Stimulated activated CD4-positive, alpha-beta T cell treated with anti-CD3 and anti-CD28 coated beads, Interleukin-12 subunit alpha, Interleukin-12 subunit beta, amount 100 ng/mL, for 4 hours (primary cell): ENCODE data around the gene OGFR.
A peak's percentile ranks its signal among the peaks of the same experiment; 100 is the strongest.
"Not testable (repeated sequence)": the region's sequence is repeated elsewhere in the genome, so short reads cannot be mapped to it uniquely, and the experiment has no call there.

Experiments used
- DNase-seq: peaks from one replicate; pipeline ENCODE4 v3.0.0-alpha.2; 2020

Gene OGFR

DNA sequence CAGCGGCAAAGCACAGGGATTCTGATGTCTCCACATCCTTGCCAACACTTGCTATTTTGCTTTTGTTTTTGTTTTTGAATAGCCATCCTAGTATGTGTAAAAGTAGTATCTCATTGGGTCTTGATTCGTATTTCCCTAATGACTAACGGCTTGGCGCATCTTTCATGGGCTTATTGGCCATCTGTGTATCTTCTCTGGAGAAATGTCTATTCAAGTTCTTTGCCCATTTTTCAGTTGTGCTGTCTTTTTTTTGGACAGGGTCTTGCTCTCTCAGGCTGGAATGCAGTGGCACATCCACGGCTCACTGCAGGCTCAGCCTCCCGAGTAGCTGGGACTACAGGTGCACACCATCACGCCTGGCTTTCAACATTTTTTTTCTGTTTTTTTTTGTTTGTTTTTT lies 39.5 kb downstream of the OGFR start:
- no peak for DNase-seq

DNA sequence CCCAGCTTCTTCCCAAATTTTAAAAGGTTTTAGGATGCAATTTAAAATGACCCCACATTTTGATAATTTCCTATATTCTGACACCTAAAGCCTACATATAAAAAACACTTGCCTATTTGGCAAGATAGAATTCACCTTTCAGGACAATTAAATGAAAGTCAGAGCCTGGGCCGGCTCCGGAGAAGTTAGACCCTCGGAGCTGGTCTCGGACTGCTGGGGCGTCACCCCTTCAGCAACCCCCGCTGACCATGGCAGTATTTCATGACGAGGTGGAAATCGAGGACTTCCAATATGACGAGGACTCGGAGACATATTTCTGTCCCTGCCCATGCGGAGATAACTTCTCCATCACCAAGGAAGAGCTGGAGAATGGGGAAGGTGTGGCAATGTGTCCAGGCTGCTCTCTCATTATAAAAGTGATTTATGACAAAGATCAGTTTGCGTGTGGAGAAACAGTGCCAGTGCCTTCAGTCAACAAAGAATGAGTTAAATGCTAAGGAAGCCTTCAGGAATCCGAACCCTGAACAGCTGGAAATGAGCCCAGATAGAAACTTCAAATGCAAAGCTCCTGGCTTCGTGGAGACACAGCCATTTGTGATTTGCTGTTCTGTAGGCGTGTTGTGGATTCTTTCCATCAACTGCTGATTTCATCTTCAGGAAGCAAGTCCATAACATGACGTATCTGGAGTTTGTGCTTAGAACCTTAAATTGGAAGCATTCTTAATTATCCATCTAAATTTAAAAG lies 41.0 kb downstream of the OGFR start:
- no peak for DNase-seq

DNA sequence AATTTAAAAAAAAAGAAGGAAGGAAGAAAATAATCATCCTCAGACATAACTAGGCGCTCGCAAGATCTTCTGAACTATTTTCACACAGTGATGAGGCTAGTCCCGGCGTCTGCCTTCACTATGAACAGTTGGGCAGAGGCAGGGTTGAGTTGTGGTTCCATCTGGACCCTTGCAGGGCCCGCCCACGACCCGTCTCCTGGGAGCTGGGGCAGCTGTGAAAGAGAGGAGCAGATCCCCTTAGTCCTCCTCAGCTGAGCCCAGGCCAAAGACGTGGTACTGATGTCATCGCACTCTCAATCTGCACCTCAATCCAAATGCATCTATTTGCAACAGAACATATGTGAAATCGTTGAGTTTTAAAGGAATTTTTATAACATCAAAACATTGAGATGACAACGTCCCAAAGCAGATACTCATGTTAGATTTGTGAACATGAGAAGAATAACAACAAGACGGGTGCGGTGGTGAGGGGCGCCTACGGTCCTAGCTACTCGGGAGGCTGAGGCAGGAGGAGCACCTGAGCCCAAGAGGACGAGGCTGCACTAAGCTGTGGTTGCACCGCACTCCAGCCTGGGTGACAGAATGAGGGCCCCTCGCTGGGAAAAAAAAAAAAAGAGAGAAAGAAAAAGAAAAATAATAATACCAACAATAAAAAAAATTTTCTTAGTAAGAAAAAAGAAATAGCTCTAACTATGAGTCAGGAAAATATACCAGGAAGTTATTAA lies 41.7 kb downstream of the OGFR start:
- no peak for DNase-seq

DNA sequence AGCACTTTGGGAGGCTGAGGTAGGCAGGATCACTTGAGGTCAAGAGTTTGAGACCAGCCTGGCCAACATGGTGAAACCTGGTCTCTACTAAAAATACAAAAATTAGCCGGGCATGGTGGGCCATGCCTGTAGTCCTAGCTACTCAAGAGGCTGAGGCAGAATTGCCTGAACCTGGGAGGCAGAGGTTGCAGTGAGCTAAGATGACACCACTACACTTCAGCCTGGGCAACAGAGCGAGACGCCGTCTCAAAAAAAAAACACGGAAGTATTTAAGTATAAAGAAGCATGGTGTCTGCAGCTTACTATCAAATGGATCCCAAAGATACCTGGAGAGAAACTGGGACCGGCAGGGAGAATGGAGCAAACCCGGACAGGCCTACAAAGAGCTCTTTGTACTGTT lies 44.3 kb downstream of the OGFR start:
- DNase-seq, result not testable (repeated sequence)

DNA sequence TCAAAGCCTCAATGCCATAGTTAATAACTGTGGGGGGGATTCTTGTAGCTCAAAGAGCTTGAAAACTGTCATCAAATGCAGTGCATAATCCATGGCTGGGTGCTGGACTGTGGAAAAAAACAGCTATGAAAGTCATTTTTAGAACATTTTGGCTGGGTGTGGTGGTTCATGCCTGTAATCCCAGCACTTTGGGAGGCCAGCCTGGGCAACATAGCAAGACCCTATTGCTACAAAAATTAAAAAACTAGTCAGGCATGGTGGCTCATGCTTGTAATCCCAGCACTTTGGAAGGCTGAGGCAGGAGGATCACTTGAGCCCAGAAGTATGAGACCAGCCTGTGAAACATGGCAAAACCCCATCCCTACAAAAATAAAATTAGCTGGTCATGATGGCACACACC lies 44.8 kb downstream of the OGFR start:
- DNase-seq, result no peak

DNA sequence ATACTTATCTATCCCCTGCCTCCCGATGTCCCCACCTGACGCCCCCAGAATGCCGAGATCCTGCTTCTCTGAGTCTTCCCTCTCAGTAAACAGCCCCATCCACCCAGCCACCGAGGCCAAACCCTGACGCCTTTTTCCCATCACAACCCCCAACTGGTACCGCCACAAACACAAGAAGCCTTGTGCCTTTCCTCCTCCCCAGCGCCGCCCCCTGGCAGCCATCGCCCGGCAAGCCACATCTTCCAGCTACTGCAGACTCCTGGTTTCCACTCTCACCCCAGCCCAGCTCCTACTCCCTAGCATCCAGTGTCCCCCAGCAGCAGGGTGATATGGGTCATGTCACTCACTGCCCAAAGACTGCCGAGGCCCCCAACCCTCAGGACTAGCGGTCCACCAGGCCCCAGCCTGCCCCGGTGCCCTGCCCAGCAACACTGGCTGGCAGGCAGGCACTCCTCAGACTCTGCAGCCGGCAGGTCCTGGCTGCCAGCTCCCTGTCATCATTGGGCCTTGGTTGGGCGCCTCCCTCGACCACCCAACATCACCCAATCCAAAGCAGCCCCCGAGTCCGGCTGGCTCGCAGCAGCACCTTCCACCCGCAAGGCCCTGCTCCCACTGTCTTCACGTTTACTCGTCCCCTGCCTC lies 45.8 kb downstream of the OGFR start:
- no peak for DNase-seq

DNA sequence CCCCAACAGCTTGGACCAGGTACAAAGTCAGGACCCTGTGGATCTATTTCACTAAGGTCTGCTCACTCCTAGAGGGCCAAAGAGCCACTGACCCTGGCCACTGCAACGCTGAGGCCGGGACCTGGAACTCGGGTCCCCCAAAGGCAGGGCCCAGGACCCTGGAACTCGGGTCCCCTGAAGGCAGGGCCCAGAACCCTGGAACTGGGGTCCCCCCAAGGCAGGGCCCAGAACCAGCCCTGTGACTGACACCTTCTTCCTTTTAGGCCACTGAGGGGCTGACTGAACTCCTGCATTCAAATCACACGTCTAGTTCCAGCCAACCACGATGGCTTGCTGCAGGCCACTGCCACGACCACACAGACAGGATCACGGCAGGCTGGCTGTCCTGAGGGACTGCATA lies 47.6 kb downstream of the OGFR start:
- DNase-seq, result no peak

DNA sequence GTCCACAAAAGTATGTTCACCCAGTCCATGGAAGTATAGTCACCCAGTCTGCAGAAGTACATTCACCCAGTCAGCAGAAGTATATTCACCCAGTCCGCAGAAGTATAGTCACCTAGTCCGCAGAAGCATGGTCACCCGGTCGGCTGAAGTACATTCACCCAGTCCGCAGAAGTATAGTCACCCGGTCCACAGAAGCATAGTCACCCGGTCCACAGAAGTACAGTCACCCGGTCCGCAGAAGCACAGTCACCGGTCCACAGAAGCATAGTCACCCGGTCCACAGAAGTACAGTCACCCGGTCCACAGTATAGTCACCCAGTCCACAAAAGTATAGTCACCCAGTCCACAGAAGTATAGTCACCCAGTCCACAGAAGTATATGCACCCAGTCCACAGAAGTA lies 48.2 kb downstream of the OGFR start:
- no peak for DNase-seq

DNA sequence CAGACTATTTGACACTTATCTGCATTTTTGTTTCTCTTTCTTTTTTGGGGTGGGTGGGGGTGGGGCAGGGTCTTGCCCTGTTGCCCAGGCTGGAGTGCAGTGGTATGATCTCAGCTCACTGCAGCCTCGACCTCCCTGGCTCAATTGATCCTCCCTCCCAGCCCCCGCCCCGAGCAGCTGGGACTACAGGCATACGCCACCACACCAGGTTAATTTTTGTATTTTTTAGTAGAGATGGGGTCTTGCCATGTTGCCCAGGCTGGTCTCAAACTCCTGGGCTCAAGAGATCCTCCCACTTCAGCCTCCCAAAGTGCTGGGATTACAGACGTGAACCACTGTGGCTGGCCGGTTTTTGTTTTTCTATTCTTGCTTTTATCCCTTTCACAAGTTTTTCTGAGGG lies 48.7 kb downstream of the OGFR start:
- DNase-seq, result not testable (repeated sequence)

DNA sequence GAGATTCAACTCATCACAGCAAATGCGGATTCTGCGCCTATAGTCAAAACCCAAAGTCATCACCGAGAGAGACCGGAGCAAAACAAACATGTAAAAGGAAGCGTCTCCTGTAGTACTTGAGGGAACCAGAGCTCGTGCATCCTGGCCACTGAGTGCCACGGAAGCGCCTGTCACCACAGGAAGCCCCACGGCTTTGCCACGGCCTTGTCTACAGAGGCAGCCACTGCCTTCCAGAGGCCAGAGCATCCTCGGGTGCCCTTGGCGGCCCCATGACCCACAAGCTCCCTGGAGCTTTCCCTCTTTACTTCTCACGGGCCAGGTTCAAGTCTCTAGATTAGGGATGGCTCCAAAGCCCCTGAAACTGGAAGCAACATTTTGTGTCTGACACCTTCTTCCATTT lies 49.5 kb downstream of the OGFR start:
- DNase-seq, result no peak

DNA sequence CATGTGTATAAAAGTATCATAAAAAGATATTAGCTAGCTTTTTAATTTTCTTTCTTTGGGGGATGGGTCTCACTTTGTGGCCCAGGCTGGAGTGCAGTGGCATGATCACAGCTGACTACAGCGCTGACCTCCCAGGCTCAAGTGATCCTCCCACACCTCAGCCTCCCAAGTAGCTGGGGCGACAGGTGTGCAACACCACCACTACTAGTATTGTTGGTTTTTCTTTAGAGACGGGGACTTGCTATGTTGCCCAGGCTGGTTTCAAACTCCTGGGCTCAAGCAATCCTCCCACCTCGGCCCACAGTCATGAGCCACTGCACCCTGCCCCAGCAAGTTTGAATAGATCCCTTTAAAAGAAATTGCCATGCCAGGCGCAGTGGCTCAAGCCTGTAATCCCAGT lies 50.5 kb downstream of the OGFR start:
- DNase-seq, result no peak

DNA sequence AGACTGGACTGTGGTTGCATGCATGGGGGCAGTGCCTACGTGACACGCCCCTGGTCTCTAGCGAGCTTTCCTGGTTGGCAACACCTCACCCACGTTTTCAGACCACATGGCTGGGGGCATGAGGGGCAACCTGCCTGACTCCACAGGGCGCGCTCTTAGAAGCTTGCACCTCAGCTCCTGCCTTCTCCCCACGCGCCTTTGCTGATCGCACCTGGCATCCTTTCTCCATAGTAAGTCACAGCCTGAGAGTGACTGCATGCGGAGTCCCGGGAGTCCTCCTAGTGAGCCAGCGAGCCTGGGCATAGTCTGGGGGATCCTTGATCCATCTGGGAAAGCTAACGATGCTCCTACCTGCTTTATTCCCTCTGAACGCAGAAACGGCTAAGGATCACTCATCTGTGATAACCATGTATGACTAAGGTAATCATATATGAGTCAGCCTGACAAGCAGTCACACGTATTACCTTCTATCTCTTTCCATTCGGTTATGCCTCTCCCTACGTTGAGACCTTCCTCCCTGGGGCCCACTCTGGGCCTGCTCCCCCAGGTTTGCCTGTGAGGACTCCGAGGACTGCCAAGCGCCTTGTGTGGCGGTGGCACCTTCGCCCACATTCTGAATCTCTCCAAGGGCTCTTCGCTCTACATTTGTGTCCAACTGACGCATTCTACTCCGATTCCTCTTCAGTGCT lies 52.4 kb downstream of the OGFR start:
- DNase-seq, result no peak

DNA sequence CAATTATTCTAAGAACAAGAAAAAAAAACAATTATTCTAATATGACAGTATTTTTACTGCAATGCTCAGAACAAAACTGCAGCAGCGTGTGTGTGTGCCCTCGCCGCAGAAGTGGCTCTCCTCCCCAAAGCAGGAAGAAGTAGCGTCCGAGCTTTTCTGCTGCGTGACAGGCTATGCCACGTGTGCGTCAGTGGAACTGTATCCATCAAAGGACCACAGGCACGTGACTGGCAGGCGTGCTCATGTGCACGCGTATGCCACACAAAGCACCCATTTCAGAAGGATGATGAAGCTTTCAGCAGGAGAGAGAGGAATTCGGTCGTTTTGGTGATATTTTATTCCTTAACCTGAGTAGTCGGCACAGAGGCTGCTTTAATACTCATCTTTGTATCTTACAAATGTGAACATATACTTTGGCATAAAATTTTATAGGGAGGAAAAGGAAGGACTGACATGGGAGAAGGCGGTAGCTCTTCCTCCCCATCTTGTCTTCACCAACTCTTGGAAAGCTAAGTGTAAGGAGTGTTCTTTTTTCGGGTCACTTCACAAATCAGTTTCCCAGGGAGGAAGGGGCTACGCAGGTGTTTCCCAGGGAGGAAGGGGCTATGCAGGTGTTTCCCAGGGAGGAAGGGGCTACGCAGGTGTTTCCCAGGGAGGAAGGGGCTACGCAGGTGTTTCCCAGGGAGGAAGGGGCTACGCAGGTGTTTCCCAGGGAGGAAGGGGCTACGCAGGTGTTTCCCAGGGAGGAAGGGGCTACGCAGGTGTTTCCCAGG lies 53.6 kb downstream of the OGFR start:
- no peak for DNase-seq

DNA sequence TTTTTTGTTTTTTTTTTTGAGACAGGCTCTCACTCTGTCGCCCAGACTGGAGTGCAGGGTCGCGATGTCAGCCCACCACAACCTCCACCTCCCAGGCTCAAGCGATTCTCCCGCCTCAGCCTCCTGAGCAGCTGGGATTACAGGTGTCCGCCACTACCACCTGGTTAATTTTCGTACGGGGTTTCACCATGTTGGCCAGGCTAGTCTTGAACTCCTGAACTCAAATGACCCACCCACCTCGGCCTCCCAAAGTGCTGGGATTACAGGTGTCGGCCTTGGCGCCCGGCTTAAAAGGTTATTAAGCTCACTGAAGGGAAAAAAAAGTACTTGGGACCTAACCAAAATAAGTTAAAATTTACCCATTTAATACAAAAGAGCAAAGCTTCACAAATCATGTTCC lies 55.1 kb downstream of the OGFR start:
- no peak for DNase-seq

DNA sequence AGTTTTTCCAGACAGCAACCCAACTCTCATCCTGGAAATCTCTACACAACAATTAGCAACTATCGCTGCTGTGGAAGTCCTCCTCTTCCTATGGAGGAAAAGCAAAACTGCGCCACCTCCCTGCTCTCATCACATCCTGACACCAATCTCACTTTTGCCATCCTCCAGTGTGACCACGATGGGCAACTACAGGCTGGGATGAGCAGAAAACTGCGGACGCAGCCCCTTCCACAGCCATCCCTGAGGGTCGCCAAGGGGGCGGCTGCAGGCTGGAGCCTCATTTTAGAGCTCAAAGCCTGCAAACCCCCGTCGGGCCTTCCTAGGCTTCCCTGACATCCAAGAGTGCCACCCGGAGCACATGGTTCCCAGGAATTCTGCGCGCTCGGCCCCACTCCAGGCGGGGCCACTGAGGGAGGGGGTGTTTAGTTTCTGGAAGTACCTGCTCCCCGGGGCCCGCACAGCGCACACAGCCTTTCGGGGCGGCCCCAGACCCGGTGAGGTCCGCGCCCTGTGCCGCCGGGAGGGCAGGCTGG lies 55.8 kb downstream of the OGFR start:
- DNase-seq, result no peak

DNA sequence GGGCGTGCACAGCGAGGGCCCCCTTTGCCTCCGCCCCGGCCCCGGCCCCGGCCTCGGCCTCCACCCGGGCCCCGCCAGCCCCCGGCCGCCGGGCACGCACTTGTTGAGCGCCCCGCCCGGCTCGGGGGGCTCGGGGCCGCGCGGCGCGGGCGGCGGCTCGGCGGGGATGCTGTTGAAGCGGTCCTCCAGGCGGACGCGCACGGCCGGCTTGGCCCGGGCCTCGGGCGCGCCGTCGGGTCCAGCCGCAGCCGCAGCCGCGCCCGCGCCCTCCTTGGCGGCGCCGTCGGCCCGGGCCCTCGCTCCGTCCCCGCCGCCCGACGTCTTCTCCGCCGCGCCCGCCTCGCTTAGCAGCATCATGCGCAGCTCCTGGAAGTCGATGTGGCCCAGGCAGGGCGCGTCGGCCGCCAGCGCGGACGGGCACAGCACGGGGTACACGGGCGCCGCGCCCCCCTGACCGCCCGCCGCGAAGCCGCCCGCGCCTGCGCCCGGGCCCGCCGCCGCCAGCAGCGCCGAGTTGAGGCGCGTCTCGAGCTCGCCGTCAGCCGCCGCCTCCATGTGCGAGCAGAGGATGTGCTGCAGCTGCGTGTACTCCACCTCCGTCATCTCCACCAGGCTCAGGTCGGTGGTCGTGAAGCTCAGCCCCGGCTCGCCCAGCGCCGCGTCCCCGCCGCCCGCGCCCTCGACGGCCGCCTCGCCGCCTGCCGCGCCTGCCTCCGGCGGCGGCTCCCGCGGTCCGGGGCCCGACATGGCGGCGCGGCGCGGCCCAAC lies 56.5 kb downstream of the OGFR start:
- DNase-seq, result peak; percentile 33

DNA sequence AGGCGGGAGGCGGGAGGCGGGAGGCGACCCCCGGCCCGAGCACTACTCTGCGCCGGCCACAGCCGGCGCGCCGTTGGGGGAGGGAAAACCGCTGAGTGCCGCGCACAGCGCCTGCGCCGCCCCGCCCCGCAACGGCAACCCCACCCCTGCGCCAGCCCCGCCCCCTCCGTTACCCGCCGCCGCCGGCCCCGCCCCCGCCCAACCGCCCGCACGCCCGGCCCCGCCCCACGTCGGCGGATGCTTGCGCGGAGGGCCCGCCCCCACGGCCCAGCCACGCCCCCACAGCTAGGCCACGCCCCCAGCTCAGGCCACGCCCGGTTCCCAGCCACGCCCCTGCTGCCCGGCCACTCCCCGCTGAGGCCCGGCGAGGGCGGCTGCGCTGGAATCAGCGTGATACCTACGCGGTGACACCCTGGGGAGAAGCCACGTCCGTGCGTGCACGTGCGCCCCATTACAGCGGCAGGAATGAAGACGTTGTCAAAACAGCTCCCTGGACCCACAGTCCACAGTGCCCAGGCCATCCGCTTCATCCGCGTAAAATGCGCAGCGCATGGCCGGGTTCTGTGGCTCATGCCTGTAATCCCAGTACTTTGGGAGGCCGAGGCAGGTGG lies 57.2 kb downstream of the OGFR start, which contains the start of gene TCFL5:
TSS of gene TCFL5 (minus strand) at position 97 of the 611 bp plus-strand sequence. CDS start 152 bp downstream, outside the sequence.
- peak; percentile 94 for DNase-seq
